HEK293 (cell line): Measurements from ENCODE around the gene LEO1.
A peak's percentile ranks its signal among the peaks of the same experiment; 100 is the strongest.

Experiments used
- CTCF ChIA-PET: fragments of 350-600 bp; formaldehyde crosslinking; extraction: SDS; loops from one replicate; lab custom pipeline; 2021; ENCODE audit warnings: antibody characterized with exemption; lab: Yijun Ruan, JAX
- POLR2A ChIA-PET: fragments of 300-600 bp; formaldehyde crosslinking; extraction: SDS; loops from one replicate; lab custom pipeline; 2020; ENCODE audit warnings: antibody characterized with exemption, inconsistent platforms; lab: Yijun Ruan, JAX
- H3K27ac ChIP-seq: fragments of 200-500 bp; sonication (Bioruptor generic); 2 replicates; pipeline ENCODE4 v1.5.1; 2014; ENCODE audit warnings: low read depth, low read length, control low read depth, inconsistent platforms; ENCODE audit errors: extremely low read depth
- H3K36me3 ChIP-seq, 2 experiments: fragments of 200-500 bp in 1 of 2; sonication (Bioruptor generic) in 1 of 2; 1 replicate in 1 of 2; 2 replicates in 1 of 2; pipeline ENCODE4 v1.5.1; 2014 to 2017; ENCODE audit warnings: inconsistent platforms in 2 of 2, low read length in 2 of 2; ENCODE audit not compliant: control insufficient read depth in 2 of 2, insufficient read depth in 1 of 2
- H3K4me1 ChIP-seq: fragments of 200-500 bp; sonication (Bioruptor generic); 2 replicates; pipeline ENCODE4 v1.5.1; 2014; ENCODE audit warnings: mild to moderate bottlenecking, low read length, inconsistent platforms; ENCODE audit not compliant: control insufficient read depth, insufficient read depth
- H3K4me3 ChIP-seq: 2 replicates; pipeline ENCODE4 v1.5.1; 2011; ENCODE audit warnings: low read depth, mild to moderate bottlenecking, control low read depth, low read length, moderate library complexity
- H3K9me3 ChIP-seq: fragments of 200-500 bp; sonication (Bioruptor generic); 2 replicates; pipeline ENCODE4 v1.5.1; 2014; ENCODE audit warnings: low read depth, low read length, inconsistent platforms; ENCODE audit not compliant: control insufficient read depth, insufficient read depth
- BCL11B ChIP-seq: fragments of 450-650 bp; formaldehyde crosslinking; IDR thresholded peaks from 2 replicates; pipeline ENCODE4 v1.5.1; 2016; ENCODE audit warnings: low read depth, missing biosample characterization, missing genetic modification characterization
- GLIS1 ChIP-seq: fragments of 450-650 bp; formaldehyde crosslinking; IDR thresholded peaks from 2 replicates; pipeline ENCODE4 v1.5.1; 2016; ENCODE audit warnings: missing biosample characterization, missing genetic modification characterization
- PATZ1 ChIP-seq: fragments of 450-650 bp; formaldehyde crosslinking; IDR thresholded peaks from 2 replicates; pipeline ENCODE4 v1.5.1; 2016; ENCODE audit warnings: missing biosample characterization, missing genetic modification characterization
- PRDM1 ChIP-seq: fragments of 450-650 bp; formaldehyde crosslinking; IDR thresholded peaks from 2 replicates; pipeline ENCODE4; 2016; ENCODE audit warnings: missing biosample characterization, missing genetic modification characterization
- ZBTB1 ChIP-seq: fragments of 450-650 bp; formaldehyde crosslinking; IDR thresholded peaks from 2 replicates; pipeline ENCODE4 v1.5.1; 2016; ENCODE audit warnings: missing biosample characterization, missing genetic modification characterization
- ZBTB10 ChIP-seq: fragments of 450-650 bp; formaldehyde crosslinking; IDR thresholded peaks from 2 replicates; pipeline ENCODE4 v1.5.1; 2016; ENCODE audit warnings: missing biosample characterization, missing genetic modification characterization
- ZBTB17 ChIP-seq: fragments of 450-650 bp; formaldehyde crosslinking; IDR thresholded peaks from 2 replicates; pipeline ENCODE4 v1.5.1; 2016; ENCODE audit warnings: missing biosample characterization, missing genetic modification characterization
- ZBTB49 ChIP-seq: fragments of 450-650 bp; formaldehyde crosslinking; IDR thresholded peaks from 2 replicates; pipeline ENCODE4 v1.5.1; 2016; ENCODE audit warnings: missing biosample characterization, missing genetic modification characterization, low read depth
- ZBTB6 ChIP-seq: fragments of 450-650 bp; formaldehyde crosslinking; IDR thresholded peaks from 2 replicates; pipeline ENCODE4 v1.5.1; 2017; ENCODE audit warnings: missing biosample characterization, missing genetic modification characterization
- ZNF292 ChIP-seq: fragments of 450-650 bp; formaldehyde crosslinking; IDR thresholded peaks from 2 replicates; pipeline ENCODE4 v1.5.1; 2016; ENCODE audit warnings: low read depth, missing biosample characterization, missing genetic modification characterization, borderline replicate concordance
- ZNF335 ChIP-seq: fragments of 450-650 bp; formaldehyde crosslinking; conservative IDR thresholded peaks from 2 replicates; pipeline ENCODE4 v1.5.1; 2016; ENCODE audit warnings: missing biosample characterization, missing genetic modification characterization
- ZNF341 ChIP-seq: fragments of 450-650 bp; formaldehyde crosslinking; IDR thresholded peaks from 2 replicates; pipeline ENCODE4; 2016; ENCODE audit warnings: low read depth, missing biosample characterization, missing genetic modification characterization
- ZNF571 ChIP-seq: fragments of 450-650 bp; formaldehyde crosslinking; IDR thresholded peaks from 2 replicates; pipeline ENCODE4 v1.5.0; 2017; ENCODE audit warnings: missing biosample characterization, missing genetic modification characterization
- ZNF585B ChIP-seq: fragments of 450-650 bp; formaldehyde crosslinking; IDR thresholded peaks from 2 replicates; pipeline ENCODE4 v1.5.1; 2016; ENCODE audit warnings: missing biosample characterization, missing genetic modification characterization
- ZNF664 ChIP-seq: fragments of 450-650 bp; formaldehyde crosslinking; IDR thresholded peaks from 2 replicates; pipeline ENCODE4 v1.5.1; 2016; ENCODE audit warnings: missing biosample characterization, missing genetic modification characterization
- ZNF677 ChIP-seq: fragments of 450-650 bp; IDR thresholded peaks from 2 replicates; pipeline ENCODE4 v1.5.0; 2018; ENCODE audit warnings: missing biosample characterization, mild to moderate bottlenecking, missing genetic modification characterization, moderate library complexity
- ZNF692 ChIP-seq: fragments of 450-650 bp; formaldehyde crosslinking; IDR thresholded peaks from 2 replicates; pipeline ENCODE4 v1.5.1; 2016; ENCODE audit warnings: missing biosample characterization, missing genetic modification characterization
- ZNF768 ChIP-seq: fragments of 450-650 bp; formaldehyde crosslinking; IDR thresholded peaks from 2 replicates; pipeline ENCODE4 v1.5.1; 2018; ENCODE audit warnings: missing biosample characterization, mild to moderate bottlenecking, missing genetic modification characterization
- ZNF830 ChIP-seq: fragments of 450-650 bp; IDR thresholded peaks from 2 replicates; pipeline ENCODE4 v1.5.0; 2018; ENCODE audit warnings: missing biosample characterization, missing genetic modification characterization, low read depth, mild to moderate bottlenecking, moderate library complexity

LEO1 gene

GRCh38 chr15:52021128-52021671 lies 49.6 kb upstream of the LEO1 start (continued):
- TF ChIP-seq ZBTB6 (tag by site-specific recombination) = no peak
- TF ChIP-seq ZNF335 = peak; percentile 45
- TF ChIP-seq ZNF692 (tag by site-specific recombination) = 0 out of 2 replicates have a peak, but pooled peaks have one; percentile 31
- peak; percentile 36; the same call in 1 of the 2 replicates for TF ChIP-seq GLIS1 (tag by site-specific recombination)
- no peak for TF ChIP-seq ZBTB1 (tag by site-specific recombination)
- TF ChIP-seq ZNF768 = no peak
- TF ChIP-seq ZNF677 (tag by site-specific recombination) = no peak
- no peak for TF ChIP-seq ZBTB49 (tag by site-specific recombination)
- TF ChIP-seq ZNF585B (tag by site-specific recombination) = no peak
- no peak for TF ChIP-seq ZNF830
- TF ChIP-seq ZNF664 (tag by site-specific recombination) = 0 out of 2 replicates have a peak, but pooled peaks have one; percentile 28
- no peak for TF ChIP-seq ZNF341 (tag by site-specific recombination)
- no peak for TF ChIP-seq ZNF571
- peak; percentile 72 for TF ChIP-seq PATZ1
- TF ChIP-seq ZNF292 (tag by site-specific recombination) = no peak

GRCh38 chr15:52020221-52021085 lies 48.9 kb upstream of the LEO1 start:
- TF ChIP-seq ZBTB10 (tag by site-specific recombination) (no peak), PRDM1 (tag by site-specific recombination) (peak; percentile 83), ZBTB17 (tag by site-specific recombination) (0 out of 2 replicates have a peak, but pooled peaks have one; percentile 13), ZNF335 (peak; percentile 50), BCL11B (tag by site-specific recombination) (no peak)
- Histone ChIP-seq H3K27ac (peak overlapping the region; percentile 84), H3K36me3 (no peaks in the 10 kb centered on the region), H3K9me3 (no peaks in the 10 kb centered on the region), H3K4me3 (peak overlapping the region; percentile 59), H3K4me1 (peaks cover 5% of the 10 kb centered on the region)
- ChIA-PET POLR2A (interaction anchor here (1.5 kb wide), 1 partner anchor 49 kb away, joined by 3 read pairs; the partner anchor contains the start of gene LEO1), CTCF (interaction anchor here (0.5 to 1.3 kb wide), 3 partner anchors 58 to 1522 kb away, joined by 3 to 5 read pairs (median 4); no protein-coding TSS in a partner anchor)
